Endothelial cell of umbilical vein (primary cell): Measurements from ENCODE around the gene SORCS2. TPM values are rescaled to one million over a fixed set of nuclear protein-coding genes. Genes with fewer than 3 reads are reported as not detected.

Experiments
- BruUV-seq: library from RNA; stranded (reverse); fragments of 400-500 nt; replicated peaks from 2 replicates; lab custom pipeline; 2021; lab: Mats Ljungman, UMichigan
- CTCF ChIA-PET: fragments of 300-600, 350-600 bp; sonication (Branson Sonifier 250); formaldehyde crosslinking; loops from one replicate; lab custom pipeline; 2021; ENCODE audit warnings: antibody characterized with exemption, inconsistent platforms; lab: Charles Lee
- POLR2A ChIA-PET: fragments of 300-600, 350-600 bp; sonication (Branson Sonifier 250); formaldehyde crosslinking; loops from one replicate; lab custom pipeline; 2021; ENCODE audit warnings: antibody characterized with exemption, inconsistent platforms; lab: Charles Lee
- DNase-seq: peaks from one replicate; pipeline ENCODE4 v3.0.0-alpha.2; 2011; ENCODE audit warnings: low read depth, low spot score
- FAIRE-seq: peaks from 2 replicates; lab custom pipeline; 2011; peaks lifted over from hg19 to GRCh38; lab: Jason Lieb, UNC
- H2AFZ ChIP-seq: 2 replicates; pipeline ENCODE4 v1.6.0; 2012; ENCODE audit warnings: low read depth, low read length, control low read depth, inconsistent platforms
- H3K27ac ChIP-seq: 2 replicates; pipeline ENCODE4 v1.5.1; 2011; ENCODE audit warnings: low read depth, mild to moderate bottlenecking, control low read depth, low read length, moderate library complexity; ENCODE audit not compliant: insufficient read depth
- H3K27me3 ChIP-seq, 2 experiments: 2 replicates each; pipeline versions ENCODE4 v1.6.0 to v1.6.1; 2011; ENCODE audit warnings: low read length in 2 of 2, mixed read lengths in 1 of 2; ENCODE audit not compliant: control insufficient read depth in 2 of 2, insufficient read depth in 2 of 2
- H3K36me3 ChIP-seq, 2 experiments: 2 replicates in 1 of 2; 3 replicates in 1 of 2; pipeline ENCODE4 v1.5.1; 2011; ENCODE audit warnings: low read length in 2 of 2, mild to moderate bottlenecking in 1 of 2, moderate library complexity in 1 of 2; ENCODE audit not compliant: control insufficient read depth in 2 of 2, insufficient read depth in 2 of 2; ENCODE audit errors: extremely low read depth in 1 of 2
- H3K4me1 ChIP-seq: 3 replicates; pipeline ENCODE4 v1.5.1; 2011; ENCODE audit warnings: mild to moderate bottlenecking, low read length; ENCODE audit not compliant: control insufficient read depth, insufficient read depth; ENCODE audit errors: extremely low read depth
- H3K4me2 ChIP-seq: 2 replicates; pipeline ENCODE4 v1.6.1; 2011; ENCODE audit warnings: low read length, control low read depth, mixed read lengths; ENCODE audit not compliant: insufficient read depth
- H3K4me3 ChIP-seq, 3 experiments: fragments of 200-600 bp in 1 of 3; sonication (generic), shearing (Covaris generic) in 1 of 3; replicated peaks in 1 of 3; 2 replicates each; pipeline ENCODE4 v1.5.1; 2011 to 2016; ENCODE audit warnings: control low read depth in 3 of 3, low read length in 3 of 3, mild to moderate bottlenecking in 2 of 3, inconsistent platforms in 1 of 3, low read depth in 1 of 3, moderate library complexity in 1 of 3; ENCODE audit not compliant: insufficient read depth in 1 of 3
- H3K79me2 ChIP-seq: 2 replicates; pipeline ENCODE4 v1.6.0; 2012; ENCODE audit warnings: low read length, inconsistent platforms; ENCODE audit not compliant: control insufficient read depth, insufficient read depth
- H3K9ac ChIP-seq: replicated peaks from 2 replicates; pipeline ENCODE3; 2011; ENCODE audit warnings: low read length, control low read depth; ENCODE audit not compliant: insufficient read depth; ENCODE audit errors: extremely low read depth
- H3K9me1 ChIP-seq: replicated peaks from 3 replicates; pipeline ENCODE4 v1.6.0; 2011; ENCODE audit warnings: mild to moderate bottlenecking, low read length; ENCODE audit not compliant: control insufficient read depth, insufficient read depth; ENCODE audit errors: extremely low read depth
- H3K9me3 ChIP-seq: replicated peaks from 2 replicates; pipeline ENCODE4 v1.5.1; 2012; ENCODE audit warnings: low read length, inconsistent platforms; ENCODE audit not compliant: control insufficient read depth, insufficient read depth
- H4K20me1 ChIP-seq: replicated peaks from 2 replicates; pipeline ENCODE3; 2011; ENCODE audit warnings: mild to moderate bottlenecking, low read length; ENCODE audit not compliant: control insufficient read depth, insufficient read depth; ENCODE audit errors: extremely low read depth
- CTCF ChIP-seq, 2 donors: IDR thresholded peaks; 1 replicate in 1 of 2; 2 replicates in 1 of 2; pipeline ENCODE4 v1.5.1; 2011; ENCODE audit warnings: low read length in 2 of 2, mild to moderate bottlenecking in 2 of 2, moderate library complexity in 2 of 2, control low read depth in 1 of 2, inconsistent platforms in 1 of 2, low read depth in 1 of 2; ENCODE audit not compliant: insufficient read depth in 1 of 2; ENCODE audit errors: extremely low read depth in 1 of 2
- EZH2 ChIP-seq: IDR thresholded peaks from 2 replicates; pipeline ENCODE4 v1.6.1; 2012; ENCODE audit warnings: borderline replicate concordance, low read depth, mild to moderate bottlenecking, moderate library complexity, low read length, inconsistent platforms; ENCODE audit not compliant: severe bottlenecking
- FOS ChIP-seq: IDR thresholded peaks from 2 replicates; pipeline ENCODE4 v1.6.1; 2011; ENCODE audit warnings: mild to moderate bottlenecking, low read length, moderate library complexity, borderline replicate concordance; ENCODE audit not compliant: insufficient read depth
- GATA2 ChIP-seq: IDR thresholded peaks from 2 replicates; pipeline ENCODE4 v1.7.0; 2011; ENCODE audit warnings: low read depth, mild to moderate bottlenecking, moderate library complexity, mixed read lengths, low read length; ENCODE audit not compliant: insufficient read length, insufficient read depth
- JUN ChIP-seq: IDR thresholded peaks from 2 replicates; pipeline ENCODE4 v1.6.1; 2011; ENCODE audit warnings: borderline replicate concordance, low read depth; ENCODE audit not compliant: insufficient read length, insufficient read depth
- MAX ChIP-seq: IDR thresholded peaks from 2 replicates; pipeline ENCODE4 v1.6.1; 2011; ENCODE audit not compliant: insufficient read depth, insufficient read length
- MYC ChIP-seq: IDR thresholded peaks from one replicate; pipeline ENCODE4 v1.6.1; 2011; ENCODE audit warnings: mild to moderate bottlenecking, low read depth, low read length
- POLR2A ChIP-seq: IDR thresholded peaks from 2 replicates; pipeline ENCODE4 v1.6.1; 2012; ENCODE audit warnings: low read depth, mild to moderate bottlenecking, control low read depth, low read length
- POLR2AphosphoS5 ChIP-seq: IDR thresholded peaks from 2 replicates; pipeline ENCODE4 v1.6.1; 2012; ENCODE audit warnings: low read depth, mild to moderate bottlenecking, control low read depth, low read length, moderate library complexity; ENCODE audit not compliant: insufficient read depth
- dilution Hi-C: fragments of 300-500 bp; cut with MboI; formaldehyde crosslinking; loops from one replicate; pipeline ENCODE4 v1.15.0; 2019; ENCODE audit warnings: low sequenced_read_pairs; ENCODE audit not compliant: extremely low pct_ligation_motif_present
- intact Hi-C: fragments of 100-400 bp; cut with micrococcal nuclease; formaldehyde crosslinking; loops from one replicate; pipeline ENCODE4 v1.10.0; 2022
- polyA plus RNA-seq, 4 experiments: library from polyadenylated mRNA; depleted of rRNA in 3 of 4; stranded (reverse) in 3 of 4; unstranded in 1 of 4; fragments of >200 nt; gene quantifications; 2 replicates each; pipeline versions ENCODE4 v1.2.1 to v1.2.3, GENCODE V29; 2011 to 2012; ENCODE audit warnings: missing spikeins in 1 of 4
- total RNA-seq: library from RNA; stranded (reverse); gene quantifications from 2 replicates; pipeline ENCODE4 v1.2.3, GENCODE V29; 2021

The SORCS2 gene
- total and polyA plus RNA-seq, 2 donors (not counting 3 experiments of a cell fraction or from before 2014, with no cell fraction given), result not detected

GRCh38 chr4:7524843-7525242 is 332.5 kb downstream of the SORCS2 start:
- Histone ChIP-seq H3K79me2 (no peaks in the 10 kb centered on the region), H3K36me3 (no peaks in the 10 kb centered on the region), H3K4me1 (no peaks in the 10 kb centered on the region), H3K4me2 (no peak overlapping the region), H3K4me3 (no peak overlapping the region), H3K9me1 (no peaks in the 10 kb centered on the region), H3K9ac (no peak overlapping the region), H4K20me1 (no peaks in the 10 kb centered on the region), H2AFZ (no peak overlapping the region), H3K9me3 (no peaks in the 10 kb centered on the region), H3K27me3 (no peaks in the 10 kb centered on the region), H3K27ac (no peak overlapping the region)
- no TSS peak for BruUV-seq
- ChIA-PET POLR2A (no interaction called here), CTCF (no interaction called here)
- DNase-seq (no peak), FAIRE-seq (no peak)
- dilution Hi-C loops, result no loop called here
- no peak for TF ChIP-seq CTCF (IDR thresholded peaks at IDR 0.05; ENCODE audit: extremely low read depth in 1 of 2, insufficient read depth in 1 of 2, low read depth in 1 of 2, low read length in 2 of 2)
- no peak for TF ChIP-seq MAX
- no peak for TF ChIP-seq POLR2AphosphoS5
- no peak for TF ChIP-seq POLR2A
- no peak for TF ChIP-seq FOS
- TF ChIP-seq EZH2, result no peak
- TF ChIP-seq JUN, result no peak
- no peak for TF ChIP-seq MYC
- TF ChIP-seq GATA2, result no peak
- intact Hi-C loops, result loop anchor here (10.0 kb wide), 1 partner anchor 190 kb away; no protein-coding TSS in a partner anchor
